ENCODE measurements around the gene ASIP.
A peak's percentile ranks its signal among the peaks of the same experiment; 100 is the strongest.
"Not testable (repeated sequence)": the region's sequence is repeated elsewhere in the genome, so short reads cannot be mapped to it uniquely, and the experiment has no call there.

The ASIP gene

GRCh38 chr20:34240693-34241615 is at the start of gene ASIP:
ASIP (plus strand) TSS chr20:34241423; CDS start chr20:34260375, 18,952 bp downstream.
- DNase-seq = no peak

GRCh38 chr20:34193051-34193450 is 48.2 kb upstream of the ASIP start:
- DNase-seq = no peak

- no peak for DNase-seq
Observed at GRCh38 chr20:34199183-34199582, 42.0 kb upstream of the ASIP start.

- DNase-seq = no peak
Observed at GRCh38 chr20:34200023-34200422, 41.2 kb upstream of the ASIP start.

GRCh38 chr20:34201531-34201930 is 39.7 kb upstream of the ASIP start:
- no peak for DNase-seq

- DNase-seq = not testable (repeated sequence)
Observed at GRCh38 chr20:34205172-34205880, 35.9 kb upstream of the ASIP start.

- DNase-seq = no peak
Observed at GRCh38 chr20:34209111-34209510, 32.1 kb upstream of the ASIP start.

GRCh38 chr20:34210271-34210670 is 31.0 kb upstream of the ASIP start:
- DNase-seq = no peak

GRCh38 chr20:34211591-34211990 is 29.6 kb upstream of the ASIP start:
- no peak for DNase-seq

- DNase-seq = no peak
Observed at GRCh38 chr20:34213213-34213612, 28.0 kb upstream of the ASIP start.

GRCh38 chr20:34215711-34216381 is 25.4 kb upstream of the ASIP start:
- peak; percentile 34 to 59 for DNase-seq

GRCh38 chr20:34216382-34216742 is 24.9 kb upstream of the ASIP start:
- DNase-seq = no peak

- DNase-seq = no peak
Observed at GRCh38 chr20:34220561-34220960, 20.7 kb upstream of the ASIP start.

GRCh38 chr20:34222208-34222607 is 19.0 kb upstream of the ASIP start:
- no peak for DNase-seq

GRCh38 chr20:34224251-34224650 is 17.0 kb upstream of the ASIP start:
- DNase-seq = not testable (repeated sequence)

GRCh38 chr20:34231634-34232033 is 9.6 kb upstream of the ASIP start:
- no peak for DNase-seq

- DNase-seq = no peak
Observed at GRCh38 chr20:34232494-34233087, 8.6 kb upstream of the ASIP start.

GRCh38 chr20:34233687-34234086 is 7.5 kb upstream of the ASIP start:
- DNase-seq = no peak

- no peak for DNase-seq
Observed at GRCh38 chr20:34235875-34236274, 5.3 kb upstream of the ASIP start.

GRCh38 chr20:34237942-34238341 is 3.3 kb upstream of the ASIP start:
- DNase-seq = no peak

GRCh38 chr20:34240121-34240520 is 1.1 kb upstream of the ASIP start:
- no peak for DNase-seq

- not testable (repeated sequence) for DNase-seq
Observed at GRCh38 chr20:34242015-34242414, 792 bp downstream of the ASIP start.

GRCh38 chr20:34242879-34243278 is 1.7 kb downstream of the ASIP start:
- DNase-seq = no peak
